ENCODE data around the gene PITPNC1.
"Not testable (repeated sequence)": the region's sequence is repeated elsewhere in the genome, so short reads cannot be mapped to it uniquely, and the experiment has no call there.

The PITPNC1 gene

DNA sequence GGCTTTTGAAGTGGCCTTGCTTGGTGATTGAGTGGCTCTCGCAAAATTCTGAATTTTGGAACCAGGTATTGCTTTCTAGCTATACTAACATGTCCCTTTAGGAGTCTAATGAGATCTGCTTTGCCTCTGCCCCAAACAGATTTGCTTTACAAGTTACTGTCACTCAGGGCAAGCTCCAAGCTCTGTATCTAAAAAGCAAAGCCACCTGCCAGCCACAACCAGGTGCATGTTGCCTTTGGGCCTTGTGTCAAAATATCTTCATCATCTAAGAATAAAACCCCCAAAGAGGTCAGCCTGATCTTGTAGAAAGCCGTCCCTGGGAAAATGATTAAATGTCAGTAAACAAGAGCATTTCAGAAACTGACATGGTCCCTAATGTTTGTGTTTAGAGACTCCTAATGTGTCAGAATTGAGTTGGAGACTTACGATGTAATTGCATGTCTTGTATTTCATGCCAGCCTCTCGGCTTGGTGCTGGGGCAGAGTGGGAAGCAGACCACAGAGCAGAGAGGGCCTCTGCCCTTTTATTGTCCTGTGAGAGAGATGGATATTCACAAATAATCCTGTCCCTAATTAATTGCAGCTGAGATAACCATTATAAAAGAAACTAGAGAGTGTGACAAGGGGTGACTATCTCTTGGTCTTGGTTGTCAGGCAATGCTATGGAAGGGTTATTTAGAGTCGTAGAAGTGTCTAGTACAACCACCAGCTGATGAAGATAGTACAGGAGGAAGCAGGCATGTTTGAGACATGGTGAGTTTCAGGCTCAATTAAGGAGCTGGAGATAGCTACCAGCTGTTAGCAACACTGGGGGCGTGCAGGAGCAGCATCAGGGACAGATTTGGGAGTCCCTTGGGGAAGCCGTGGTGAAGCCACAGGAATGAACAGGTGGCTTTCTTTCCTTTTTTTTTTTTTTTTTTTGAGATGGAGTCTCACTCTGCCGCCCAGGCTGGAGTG is 90.7 kb downstream of the PITPNC1 start:
- DNase-seq: no peak

- DNase-seq: peak; percentile 23 to 32
Measured at GRCh38 chr17:67469208-67469980, 92.3 kb downstream of the PITPNC1 start.

- peak; percentile 37 to 40 for DNase-seq
Measured at GRCh38 chr17:67470163-67470562, 93.1 kb downstream of the PITPNC1 start.

DNA sequence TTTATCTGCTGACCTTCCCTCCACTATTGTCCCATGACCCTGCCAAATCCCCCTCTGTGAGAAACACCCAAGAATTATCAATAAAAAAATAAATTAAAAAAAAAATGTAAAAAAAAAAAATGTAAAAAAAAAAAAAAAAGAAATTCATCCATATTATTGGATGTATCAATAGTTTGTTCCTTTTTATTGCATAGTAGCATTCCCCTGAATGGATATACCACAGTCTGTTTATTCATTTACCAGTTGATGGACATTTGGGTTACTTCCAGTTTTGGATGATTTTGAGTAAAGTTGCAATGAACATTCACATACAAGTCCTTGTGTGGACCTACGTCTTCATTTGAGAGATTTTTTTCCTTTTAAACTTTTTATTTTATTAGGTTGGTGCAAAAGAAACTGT is 94.0 kb downstream of the PITPNC1 start:
- no peak for DNase-seq

GRCh38 chr17:67472606-67473005 is 95.5 kb downstream of the PITPNC1 start:
- not testable (repeated sequence) for DNase-seq

DNA sequence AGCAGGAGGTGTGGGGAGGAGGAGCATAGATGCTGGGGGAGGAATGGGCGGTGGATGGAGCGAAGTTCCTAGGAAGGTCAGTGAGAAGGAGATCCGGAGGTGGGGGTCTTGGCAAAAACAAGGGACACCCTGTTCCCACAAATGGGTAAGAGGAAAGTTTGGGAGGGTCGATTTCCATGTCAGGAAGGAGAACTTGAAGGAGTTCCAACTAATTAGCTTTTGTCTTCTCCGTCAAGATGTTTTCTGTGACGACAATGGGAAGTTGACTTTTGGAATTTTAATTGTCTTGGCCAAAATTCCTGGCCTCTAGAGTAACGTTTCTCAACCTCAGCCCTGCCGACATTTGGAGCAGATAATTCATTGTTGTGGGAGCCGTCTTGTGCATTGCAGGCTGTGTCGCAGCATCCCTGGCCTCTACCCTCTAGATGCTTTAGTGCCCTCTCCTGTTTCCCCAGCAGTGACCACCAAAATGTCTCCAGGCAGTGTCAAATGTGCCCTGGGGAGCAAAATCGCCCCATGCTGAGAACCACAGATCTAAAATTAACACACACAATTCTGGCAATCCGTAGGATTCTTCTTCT is 97.1 kb downstream of the PITPNC1 start:
- no peak for DNase-seq

GRCh38 chr17:67475161-67475937 is 98.3 kb downstream of the PITPNC1 start:
- DNase-seq: peak; percentile 84 to 89

GRCh38 chr17:67476787-67477335 is 99.8 kb downstream of the PITPNC1 start:
- DNase-seq: no peak

DNA sequence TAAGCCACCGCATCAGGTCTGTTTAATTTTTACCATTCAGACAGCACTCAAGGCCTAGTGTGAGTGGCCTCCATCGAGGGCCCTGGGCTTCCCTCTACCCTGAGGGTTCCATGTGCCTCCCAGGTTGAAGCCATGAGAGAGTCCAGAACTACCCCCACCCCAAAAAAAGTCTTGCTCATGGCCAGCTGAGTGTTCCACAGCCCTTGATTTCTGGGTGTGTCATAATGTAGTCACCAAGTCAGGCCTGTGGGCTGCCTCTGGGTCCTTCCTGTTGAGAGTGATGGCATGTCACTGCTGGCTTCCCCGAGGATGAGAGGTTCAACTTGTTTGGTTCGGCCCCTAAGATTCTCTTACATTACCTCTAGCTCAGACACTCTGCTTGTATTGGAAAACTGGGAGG is 100.6 kb downstream of the PITPNC1 start:
- DNase-seq: peak; percentile 46 to 83

DNA sequence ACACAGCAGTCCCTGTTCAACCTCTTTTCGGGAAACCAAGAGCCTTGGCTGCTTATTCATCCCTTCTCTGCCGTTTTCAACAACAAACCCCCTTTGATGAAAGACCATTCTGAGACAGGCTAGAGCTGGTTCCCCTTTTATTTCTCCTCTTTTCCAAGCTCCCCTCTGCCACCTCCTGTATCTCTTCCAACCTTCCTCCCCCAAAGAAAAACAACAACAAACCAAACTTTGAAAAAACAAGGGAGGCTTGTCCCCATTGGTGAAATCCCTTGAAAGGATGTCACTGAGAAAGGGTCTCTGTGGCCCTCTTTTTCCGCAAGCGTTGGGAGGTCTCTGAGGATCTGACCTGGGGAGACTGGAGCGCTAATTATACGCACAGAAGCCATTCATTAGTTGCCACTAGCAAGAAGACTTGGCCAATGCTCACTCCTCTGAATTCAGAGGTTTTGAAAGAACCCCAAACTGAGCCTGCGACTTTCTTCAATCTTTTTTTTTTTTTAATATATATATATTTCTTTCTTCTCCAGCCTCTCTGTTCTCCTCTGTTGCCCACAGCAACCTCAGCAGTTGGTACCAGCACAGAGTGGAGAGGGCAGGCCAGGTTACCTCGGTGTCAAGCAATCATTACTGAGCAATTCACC is 101.4 kb downstream of the PITPNC1 start:
- DNase-seq: no peak

DNA sequence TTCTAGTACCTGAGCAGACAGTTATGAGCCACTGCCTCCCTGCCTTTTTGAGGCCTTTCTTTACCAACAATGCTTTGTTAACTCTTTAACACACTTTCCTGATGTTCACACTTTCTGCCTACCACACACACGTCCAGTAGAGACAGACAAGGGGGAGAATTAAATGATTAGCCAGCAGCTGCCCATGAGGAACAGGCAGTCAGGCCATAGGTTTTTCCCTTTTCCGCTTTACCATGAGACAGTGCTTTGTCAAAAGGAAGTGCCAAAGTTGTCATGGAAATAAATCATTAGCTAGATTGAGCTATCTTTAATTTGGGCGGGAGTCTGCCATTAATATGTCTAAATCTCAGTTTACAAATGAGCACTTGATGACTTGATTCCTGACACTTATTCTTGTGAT is 102.1 kb downstream of the PITPNC1 start:
- peak; percentile 26 to 52 for DNase-seq

DNA sequence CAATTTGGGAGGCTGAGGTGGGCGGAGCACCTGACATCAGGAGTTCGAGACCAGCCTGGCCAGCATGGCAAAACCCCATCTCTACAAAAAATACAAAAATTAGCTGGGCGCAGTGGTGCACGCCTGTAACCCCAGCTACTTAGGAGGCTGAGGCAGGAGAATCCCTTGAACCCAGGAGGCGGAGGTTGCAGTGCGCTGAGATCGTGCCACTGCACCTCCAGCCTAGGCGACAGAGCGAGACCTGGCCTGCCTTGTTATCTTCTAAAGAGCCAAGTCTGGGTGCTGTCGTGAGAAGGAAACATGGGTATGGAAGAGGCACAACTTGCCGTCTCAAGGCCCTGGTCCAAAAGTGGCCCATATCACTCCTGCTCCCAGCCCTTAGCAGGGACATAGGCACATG is 103.9 kb downstream of the PITPNC1 start:
- not testable (repeated sequence) for DNase-seq

- peak; percentile 71 to 90 for DNase-seq
Measured at GRCh38 chr17:67481808-67482207, 104.7 kb downstream of the PITPNC1 start.

- peak in 1 of 2 donors; percentile 41 for DNase-seq
Measured at GRCh38 chr17:67482764-67483163, 105.7 kb downstream of the PITPNC1 start.

DNA sequence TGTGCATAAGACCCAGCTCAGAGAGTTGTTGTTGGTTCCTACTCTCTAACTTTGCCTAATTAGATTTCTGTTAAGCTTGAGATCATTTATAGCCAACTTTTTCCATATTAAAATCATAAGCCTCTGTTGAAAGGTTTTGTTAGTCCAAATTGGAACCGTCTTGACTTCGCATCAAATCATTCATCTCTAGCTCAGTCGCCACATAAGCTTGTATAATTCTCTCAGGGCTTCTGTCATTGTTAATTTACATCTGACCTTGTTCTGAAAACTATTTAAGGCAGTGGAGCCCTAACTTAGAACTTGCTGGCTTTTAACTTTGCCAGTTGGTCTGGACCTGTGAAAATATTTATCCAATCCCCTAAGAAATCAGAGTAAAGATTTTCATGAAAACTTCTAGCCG is 107.2 kb downstream of the PITPNC1 start:
- DNase-seq: no peak

- no peak for DNase-seq
Measured at GRCh38 chr17:67485666-67486065, 108.6 kb downstream of the PITPNC1 start.

DNA sequence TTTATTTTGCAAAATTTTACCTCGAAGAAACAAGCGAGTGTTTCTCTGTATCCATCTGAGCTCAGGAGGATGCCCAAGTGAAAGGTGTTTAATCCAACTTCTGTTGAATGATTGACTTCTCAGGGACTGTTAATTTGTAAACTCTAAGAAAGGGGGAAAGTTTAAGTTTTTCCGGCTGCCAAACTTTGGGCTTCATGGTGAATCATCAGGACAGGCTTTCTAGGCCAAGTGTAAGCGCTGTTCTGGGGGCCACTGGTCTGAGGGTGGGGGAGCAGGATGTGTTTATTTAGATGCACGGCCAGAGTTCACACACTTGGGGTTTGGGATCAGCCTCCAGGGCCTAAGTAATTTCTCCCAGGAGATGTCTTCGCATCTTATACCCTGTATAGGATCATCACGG is 110.4 kb downstream of the PITPNC1 start:
- DNase-seq: no peak

GRCh38 chr17:67488161-67488560 is 111.1 kb downstream of the PITPNC1 start:
- no peak for DNase-seq

DNA sequence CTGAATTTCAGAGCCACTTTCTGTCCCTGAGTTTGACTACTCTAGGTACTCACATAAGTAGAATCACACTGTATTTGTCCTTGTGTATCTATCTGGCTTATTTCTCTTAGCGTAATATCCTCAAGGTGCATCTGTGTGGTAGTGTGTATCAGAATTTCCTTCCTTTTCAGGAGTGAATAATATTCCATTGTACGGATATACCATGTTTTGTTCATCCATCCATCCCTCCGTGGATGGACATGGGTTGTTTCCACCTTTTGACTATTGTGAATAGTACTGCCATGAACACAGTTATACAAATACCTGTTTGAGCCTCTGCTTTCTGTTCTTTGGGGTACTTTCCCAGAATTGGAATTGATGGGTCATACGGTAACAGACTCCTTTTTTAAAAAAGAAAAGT is 111.7 kb downstream of the PITPNC1 start:
- no peak for DNase-seq

GRCh38 chr17:67489273-67489672 is 112.2 kb downstream of the PITPNC1 start:
- no peak for DNase-seq

DNA sequence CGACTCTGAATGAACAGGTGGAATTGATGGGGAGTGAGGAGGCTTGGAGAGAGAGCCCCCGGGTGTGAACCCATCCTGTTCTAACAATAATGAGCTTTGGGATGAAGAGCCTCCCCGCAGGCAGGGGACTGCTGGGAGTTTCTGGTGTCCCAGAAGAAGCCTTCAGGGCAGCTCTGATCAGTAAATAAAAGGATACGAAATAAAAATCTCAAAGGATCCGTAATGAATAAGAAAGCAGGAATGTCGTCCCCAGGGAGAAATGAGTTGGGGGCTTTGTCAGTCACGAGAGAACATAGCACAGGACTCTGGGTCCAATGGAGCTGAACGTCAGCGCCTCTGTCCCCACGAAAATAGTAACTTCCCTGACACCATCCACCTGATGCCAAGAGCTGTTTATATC is 113.4 kb downstream of the PITPNC1 start:
- no peak for DNase-seq
